HK-2 (cell line): ENCODE data around the gene MPZL1.

Experiments
- DNase-seq: peaks from one replicate; pipeline ENCODE4 v3.0.0-alpha.2; 2018; ENCODE audit not compliant: unreplicated experiment

Gene MPZL1

GRCh38 chr1:167750641-167751040, 28.9 kb downstream of the MPZL1 start:
- no peak for DNase-seq

GRCh38 chr1:167751676-167752075, 29.9 kb downstream of the MPZL1 start:
- DNase-seq: no peak

- DNase-seq: no peak
Measured at GRCh38 chr1:167752219-167752985, 30.6 kb downstream of the MPZL1 start.

GRCh38 chr1:167755654-167756053, 33.9 kb downstream of the MPZL1 start:
- no peak for DNase-seq

- DNase-seq: no peak
Measured at GRCh38 chr1:167756730-167757405, 35.1 kb downstream of the MPZL1 start.

GRCh38 chr1:167757433-167758309, 35.9 kb downstream of the MPZL1 start:
- no peak for DNase-seq

- DNase-seq: no peak
Measured at GRCh38 chr1:167761400-167761799, 39.6 kb downstream of the MPZL1 start.

- no peak for DNase-seq
Measured at GRCh38 chr1:167762061-167762746, 40.4 kb downstream of the MPZL1 start.

GRCh38 chr1:167763525-167764220, 41.9 kb downstream of the MPZL1 start:
- DNase-seq: no peak

- no peak for DNase-seq
Measured at GRCh38 chr1:167764458-167765330, 42.9 kb downstream of the MPZL1 start.

- DNase-seq: no peak
Measured at GRCh38 chr1:167765496-167765895, 43.7 kb downstream of the MPZL1 start.

- DNase-seq: no peak
Measured at GRCh38 chr1:167766538-167766937, 44.8 kb downstream of the MPZL1 start.

GRCh38 chr1:167767761-167768160, 46.0 kb downstream of the MPZL1 start:
- no peak for DNase-seq

- DNase-seq: no peak
Measured at GRCh38 chr1:167770127-167770526, 48.3 kb downstream of the MPZL1 start.

- DNase-seq: no peak
Measured at GRCh38 chr1:167772436-167772835, 50.7 kb downstream of the MPZL1 start.

GRCh38 chr1:167773516-167773915, 51.7 kb downstream of the MPZL1 start:
- DNase-seq: no peak

GRCh38 chr1:167774710-167775109, 52.9 kb downstream of the MPZL1 start:
- no peak for DNase-seq

GRCh38 chr1:167775178-167775577, 53.4 kb downstream of the MPZL1 start:
- DNase-seq: no peak

- no peak for DNase-seq
Measured at GRCh38 chr1:167776151-167776550, 54.4 kb downstream of the MPZL1 start.

GRCh38 chr1:167776616-167777268, 55.0 kb downstream of the MPZL1 start:
- DNase-seq: no peak
